22Rv1 (cell line): ENCODE results near the gene CSTB.

Experiments
- CTCF ChIP-seq: fragments of 450-650 bp; IDR thresholded peaks from 2 replicates; pipeline ENCODE4 v1.5.1; 2017; ENCODE audit warnings: mild to moderate bottlenecking
- ZFX ChIP-seq: fragments of 450-650 bp; IDR thresholded peaks from 2 replicates; pipeline ENCODE4 v1.6.1; 2017; ENCODE audit warnings: antibody characterized with exemption, borderline replicate concordance

DNA sequence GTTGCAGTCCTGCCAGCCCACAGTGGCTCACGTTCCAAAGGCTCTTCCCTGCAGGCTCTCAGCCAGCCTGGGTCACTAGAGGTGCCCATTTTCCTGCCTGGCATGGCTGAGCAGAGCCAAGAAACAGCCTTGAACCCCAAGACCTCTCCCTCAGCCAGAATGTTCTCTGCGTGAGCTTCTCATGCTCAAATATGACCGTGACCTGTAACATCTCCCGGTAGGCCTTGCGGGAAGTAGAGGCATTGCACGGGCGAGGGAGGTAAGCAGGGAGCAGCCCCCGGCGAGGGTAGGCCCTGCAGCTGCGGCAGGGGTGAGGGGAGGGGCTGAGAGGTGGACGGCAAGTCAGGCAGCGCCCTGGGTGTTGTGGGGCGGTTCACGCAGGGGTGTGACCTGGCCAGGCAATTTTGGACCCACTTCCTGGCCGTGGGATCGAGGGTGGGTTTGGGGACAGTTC, 33.3 kb upstream of the CSTB start:
- TF ChIP-seq CTCF (no peak), ZFX (no peak)
